Central memory CD4-positive, alpha-beta T cell (primary cell): ENCODE data around the gene PTH2.
A peak's percentile ranks its signal among the peaks of the same experiment; 100 is the strongest.

Experiments used
- DNase-seq: peaks from one replicate; pipeline ENCODE4 v3.0.0; 2022

PTH2 gene

DNA sequence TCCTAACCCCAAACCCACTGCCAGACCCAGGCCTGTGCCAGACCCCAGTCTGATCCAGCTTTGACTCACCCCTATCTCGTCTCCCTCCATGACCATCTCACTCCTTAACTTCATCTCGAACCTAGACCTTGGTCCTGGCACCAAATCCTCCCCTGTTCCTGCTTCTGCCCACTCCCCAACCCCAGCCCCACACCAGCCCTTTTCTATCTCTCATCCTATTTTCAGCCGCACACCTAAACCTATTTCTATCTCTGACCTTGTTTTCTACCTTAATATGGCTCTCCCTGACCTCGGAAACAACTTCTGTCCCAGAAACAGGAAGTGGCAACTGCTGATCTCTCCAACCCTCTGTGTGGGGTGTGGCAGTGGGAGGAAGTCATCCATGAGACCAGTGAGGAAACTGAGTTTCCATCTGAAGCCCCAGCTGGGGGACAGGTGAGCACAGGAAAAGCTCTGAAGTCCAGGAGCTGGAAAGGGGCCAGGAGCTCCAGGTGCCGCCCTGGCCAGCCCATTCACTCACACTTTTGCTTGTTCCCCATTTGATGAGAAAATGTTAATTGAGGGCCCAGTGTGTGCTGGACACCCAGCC, 13.7 kb downstream of the PTH2 start:
- DNase-seq: peak; percentile 42

GRCh38 chr19:49408816-49409440, 14.3 kb downstream of the PTH2 start:
- DNase-seq: no peak

- no peak for DNase-seq
Measured at GRCh38 chr19:49407482-49408015, 15.7 kb downstream of the PTH2 start.

DNA sequence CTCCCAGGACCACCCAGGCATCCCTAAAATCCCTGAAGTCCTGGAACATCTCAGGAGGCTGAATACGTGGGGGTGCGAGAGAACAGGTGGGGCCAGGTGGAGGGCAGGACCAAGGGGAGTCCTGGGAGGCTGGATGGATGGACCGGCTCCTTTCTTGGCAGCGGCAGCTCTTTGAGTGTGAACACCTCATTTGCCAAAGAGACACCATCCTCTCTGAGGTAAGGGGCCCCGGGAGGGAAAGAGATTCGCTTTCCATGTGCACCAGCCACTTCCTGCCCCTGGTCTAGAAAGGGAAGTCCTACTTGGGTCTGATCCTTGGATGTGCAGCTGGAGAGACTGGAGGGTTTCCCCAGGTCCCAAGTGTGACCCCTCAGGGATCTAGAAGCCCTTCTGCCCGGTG, 16.2 kb downstream of the PTH2 start:
- no peak for DNase-seq

- no peak for DNase-seq
Measured at GRCh38 chr19:49403404-49404187, 19.6 kb downstream of the PTH2 start.

DNA sequence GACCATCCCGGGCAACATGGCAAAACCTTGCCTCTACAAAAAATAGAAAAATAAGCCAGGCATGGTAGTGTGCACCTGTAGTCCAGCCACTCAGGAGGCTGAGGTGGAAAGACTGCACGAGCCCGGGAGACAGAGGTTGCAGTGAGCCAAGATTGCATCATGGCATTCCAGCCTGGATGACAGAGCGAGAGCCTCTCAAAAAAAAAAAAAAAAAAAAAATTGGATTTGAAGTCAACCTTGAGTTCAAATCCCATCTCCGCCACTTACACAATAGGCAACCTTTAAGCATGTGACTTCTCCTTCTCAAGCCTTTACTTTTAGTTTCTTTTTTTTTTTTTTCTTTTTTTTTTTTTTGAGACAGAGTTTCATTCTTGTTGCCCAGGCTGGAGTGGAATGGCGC, 23.2 kb downstream of the PTH2 start:
- no peak for DNase-seq

GRCh38 chr19:49398931-49399330, 24.3 kb downstream of the PTH2 start:
- no peak for DNase-seq

- DNase-seq: no peak
Measured at GRCh38 chr19:49398001-49398615, 25.1 kb downstream of the PTH2 start.

GRCh38 chr19:49396738-49397505, 26.3 kb downstream of the PTH2 start:
- no peak for DNase-seq

DNA sequence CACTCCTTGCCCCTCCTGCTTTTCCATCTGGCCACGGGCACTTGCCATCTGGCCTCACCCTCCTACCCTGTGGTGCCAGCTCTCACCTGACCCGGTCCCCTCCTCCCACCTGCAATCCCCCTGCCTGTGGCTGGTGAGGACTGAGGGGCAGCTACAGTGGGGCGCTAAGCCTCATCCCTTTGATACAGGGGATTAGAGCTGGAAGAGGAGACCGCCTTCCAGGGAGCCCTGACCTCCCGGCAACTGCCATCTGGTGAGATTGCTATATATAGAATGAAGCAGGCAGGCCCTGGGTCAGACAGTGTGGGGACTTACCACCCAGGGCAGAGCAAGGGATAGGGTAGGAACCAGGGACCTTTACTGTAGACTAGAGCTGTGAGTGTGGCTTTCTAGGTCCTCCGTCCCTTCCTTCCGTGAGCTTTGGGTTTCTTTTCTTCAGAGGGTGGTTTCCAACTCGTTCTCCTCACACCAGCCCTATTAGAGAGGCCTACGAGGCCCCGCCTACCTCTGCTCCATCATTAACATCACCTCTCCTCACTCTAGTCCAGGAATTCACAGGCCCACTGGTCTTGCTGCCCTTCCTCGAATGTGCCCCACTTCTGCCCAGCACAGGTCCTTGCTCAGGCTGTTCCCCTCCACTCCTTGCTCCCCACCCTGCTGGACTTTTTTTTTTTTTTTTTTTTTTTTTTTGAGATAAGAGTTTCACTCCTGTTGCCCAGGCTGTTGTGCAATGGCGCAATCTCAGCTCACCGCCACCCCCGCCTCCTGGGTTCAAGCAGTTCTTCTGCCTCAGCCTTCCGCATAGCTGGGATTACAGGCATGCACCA, 27.4 kb downstream of the PTH2 start:
- no peak for DNase-seq

- DNase-seq: no peak
Measured at GRCh38 chr19:49393881-49394280, 29.4 kb downstream of the PTH2 start.

DNA sequence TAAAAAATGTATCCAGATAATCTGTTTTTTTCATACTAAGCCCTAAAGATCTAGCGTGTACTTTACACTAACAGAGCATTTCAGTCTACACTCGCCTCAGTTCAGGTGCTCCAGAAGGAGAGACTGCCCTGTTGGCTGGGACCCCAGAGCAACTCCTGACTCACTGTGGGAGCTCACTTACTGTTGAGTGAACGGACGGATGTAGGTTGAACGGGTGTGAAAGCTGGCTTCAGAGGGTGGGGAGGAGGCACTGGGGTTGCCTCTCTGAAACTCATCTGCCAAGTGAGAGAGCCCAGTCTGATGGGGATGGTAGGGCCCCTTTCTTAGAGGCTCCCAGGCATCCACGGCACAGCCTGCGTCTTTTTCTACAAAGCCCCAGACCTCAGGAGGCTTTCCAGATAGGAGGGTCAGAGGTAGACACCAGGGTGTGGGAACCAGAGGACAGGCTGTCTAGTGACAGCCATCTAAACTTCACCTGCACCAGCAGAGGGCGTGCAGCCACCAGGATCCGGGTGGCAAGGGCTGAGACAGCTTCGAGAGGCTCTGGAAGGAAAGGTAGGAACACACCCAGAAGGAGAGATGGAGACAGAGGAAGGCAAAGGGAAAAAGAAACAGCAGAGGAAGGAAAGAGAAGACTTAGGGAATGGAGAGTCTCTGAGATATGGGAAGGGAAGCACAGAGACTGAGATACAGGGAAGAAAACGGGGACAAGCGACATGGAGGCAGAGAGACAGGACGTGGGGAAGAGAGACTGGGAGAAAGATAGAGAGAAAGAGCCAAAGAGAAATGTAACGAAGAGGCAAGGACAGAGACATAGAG, 31.5 kb downstream of the PTH2 start:
- peak; percentile 71 for DNase-seq

GRCh38 chr19:49390929-49391359, 32.3 kb downstream of the PTH2 start:
- DNase-seq: no peak

DNA sequence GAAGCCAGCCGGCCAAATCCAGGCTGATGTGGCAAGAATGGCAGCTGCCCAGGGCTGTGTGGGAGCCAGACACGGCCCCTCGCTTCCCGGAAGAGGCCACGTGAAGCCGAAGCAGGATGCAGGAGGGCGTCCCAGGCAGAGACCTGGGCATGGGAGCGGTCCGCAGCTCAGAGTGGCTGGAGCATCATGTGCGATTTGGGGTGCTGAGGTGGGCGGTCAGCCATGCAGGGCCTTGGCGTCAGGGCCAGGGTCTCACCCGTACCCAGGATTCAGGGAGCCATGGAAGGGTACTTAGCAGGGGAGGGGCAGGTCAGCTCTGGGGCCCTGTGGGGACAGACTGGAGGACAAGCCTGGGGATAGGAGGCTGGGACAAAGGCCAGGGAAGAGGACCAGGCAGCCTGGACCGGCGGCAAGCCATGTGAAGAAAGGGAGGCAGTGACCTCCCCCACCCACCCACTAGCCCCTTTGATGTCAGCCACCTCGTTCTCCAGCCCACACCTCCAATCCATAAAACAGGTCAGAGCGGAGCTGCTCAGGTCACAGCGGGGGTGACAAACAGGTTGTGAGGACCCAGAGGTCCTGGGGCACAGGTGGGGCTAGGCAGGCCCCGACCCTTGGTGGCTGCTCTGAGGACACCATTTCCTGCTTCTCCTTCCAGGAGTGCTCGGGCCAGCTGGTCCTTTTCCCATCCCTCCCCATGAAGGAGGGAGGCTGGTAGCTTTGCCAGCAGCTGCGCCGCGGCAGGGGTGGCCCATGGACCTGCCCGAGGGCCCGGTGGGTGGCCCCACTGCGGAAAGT, 32.9 kb downstream of the PTH2 start:
- DNase-seq: no peak

DNA sequence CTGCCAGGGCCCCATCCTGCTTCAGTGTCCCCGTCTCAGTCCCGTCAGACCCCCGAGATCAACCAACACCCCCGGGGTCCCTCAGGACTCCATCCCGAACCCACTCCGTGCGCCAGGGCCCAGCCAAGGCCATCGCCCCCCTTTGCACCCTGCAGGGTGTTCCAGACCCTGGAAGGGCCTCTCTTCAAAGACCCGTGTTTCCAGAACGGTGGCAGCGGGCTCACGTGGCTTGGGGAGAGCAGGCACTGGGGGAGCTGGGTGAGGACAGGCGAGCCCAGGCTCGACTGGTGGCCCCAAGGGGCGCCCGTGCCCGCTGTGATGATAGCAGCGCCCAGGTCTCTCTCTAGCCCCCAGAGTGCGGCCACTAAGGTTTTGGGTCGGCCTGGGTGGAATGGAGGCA, 33.8 kb downstream of the PTH2 start:
- DNase-seq: no peak

GRCh38 chr19:49387936-49388372, 35.3 kb downstream of the PTH2 start, which contains the start of gene KASH5:
Gene KASH5 (plus strand): TSS chr19:49388249. CDS start chr19:49390884, 2,635 bp downstream.
- peak; percentile 86 for DNase-seq

- no peak for DNase-seq
Measured at GRCh38 chr19:49383599-49383998, 39.6 kb downstream of the PTH2 start.

- DNase-seq: no peak
Measured at GRCh38 chr19:49382639-49383038, 40.6 kb downstream of the PTH2 start.

DNA sequence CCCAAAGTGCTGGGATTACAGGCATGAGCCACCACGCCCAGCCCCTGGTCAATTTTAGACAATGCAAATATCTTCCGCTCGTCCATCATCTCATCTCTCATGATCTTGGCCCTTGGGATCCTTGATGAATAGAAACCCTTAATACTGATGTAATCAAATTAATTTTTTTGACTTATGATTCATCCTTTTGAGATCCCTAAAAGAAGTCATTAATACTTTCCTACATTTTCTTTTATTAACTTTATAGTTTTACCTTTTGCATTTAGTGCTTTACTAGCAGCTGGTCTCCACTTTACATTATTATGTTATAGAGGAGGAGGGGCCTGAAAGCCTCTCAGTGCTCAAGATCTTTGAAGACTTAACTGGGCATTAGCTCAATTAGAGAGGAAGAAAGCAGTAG, 42.9 kb downstream of the PTH2 start:
- DNase-seq: no peak

DNA sequence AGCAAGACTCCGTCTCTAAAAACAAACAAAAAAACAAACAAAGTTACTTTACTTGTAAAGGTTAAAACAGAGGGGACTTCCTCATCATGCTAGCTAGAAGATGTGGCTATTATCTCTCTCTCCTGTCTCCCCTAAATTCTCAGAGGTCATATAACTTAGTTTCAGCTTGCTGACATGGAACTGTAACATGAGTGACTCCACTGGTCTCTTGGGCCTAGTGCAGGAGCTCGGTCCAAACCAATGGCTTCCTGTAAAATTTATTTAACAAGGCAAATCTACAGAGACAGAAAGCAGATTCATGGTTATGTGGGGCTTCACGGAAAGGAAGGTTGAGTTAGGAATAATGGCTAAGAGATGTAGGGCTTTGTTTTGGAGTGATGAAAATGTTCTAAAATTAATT, 44.7 kb downstream of the PTH2 start:
- no peak for DNase-seq
